GM19395 (cell line): ENCODE results near the gene JADE3.
A peak's percentile ranks its signal among the peaks of the same experiment; 100 is the strongest.

Experiments used
- ATAC-seq: cut with Tn5 transposase; IDR thresholded peaks from one replicate; pipeline ENCODE4 v1.9.1; 2021; ENCODE audit warnings: mild to moderate bottlenecking, moderate library complexity; ENCODE audit not compliant: unreplicated experiment

The JADE3 gene

GRCh38 chrX:46992070-46992469 lies 79.8 kb downstream of the JADE3 start:
- no peak for ATAC-seq

- no peak for ATAC-seq
Measured at GRCh38 chrX:46994096-46994495, 81.9 kb downstream of the JADE3 start.

- ATAC-seq, result no peak
Measured at GRCh38 chrX:47012131-47012530, 99.9 kb downstream of the JADE3 start.

- ATAC-seq, result no peak
Measured at GRCh38 chrX:47026198-47026597, 114.0 kb downstream of the JADE3 start.

GRCh38 chrX:47030339-47030738 lies 118.1 kb downstream of the JADE3 start:
- ATAC-seq, result no peak

GRCh38 chrX:47047989-47048388 lies 135.8 kb downstream of the JADE3 start:
- no peak for ATAC-seq

- no peak for ATAC-seq
Measured at GRCh38 chrX:47059142-47059874, 147.1 kb downstream of the JADE3 start.

GRCh38 chrX:47060708-47061107 lies 148.5 kb downstream of the JADE3 start:
- no peak for ATAC-seq

- no peak for ATAC-seq
Measured at GRCh38 chrX:47061238-47061919, 149.2 kb downstream of the JADE3 start.

GRCh38 chrX:47063179-47063578 lies 151.0 kb downstream of the JADE3 start:
- ATAC-seq, result no peak

GRCh38 chrX:47068214-47068613 lies 156.0 kb downstream of the JADE3 start:
- ATAC-seq, result no peak

GRCh38 chrX:47068720-47069119 lies 156.5 kb downstream of the JADE3 start:
- ATAC-seq, result no peak

- ATAC-seq, result no peak
Measured at GRCh38 chrX:47078129-47079043, 166.2 kb downstream of the JADE3 start, which contains the start of gene RGN. Gene RGN, plus strand, starts transcription at chrX:47078443. Its CDS starts 2,702 bp downstream, at chrX:47081145.

- ATAC-seq, result no peak
Measured at GRCh38 chrX:47080215-47080914, 168.1 kb downstream of the JADE3 start.

GRCh38 chrX:47080915-47081236 lies 168.7 kb downstream of the JADE3 start:
- ATAC-seq, result no peak

GRCh38 chrX:47091149-47091775 lies 179.0 kb downstream of the JADE3 start:
- ATAC-seq, result peak; percentile 82

GRCh38 chrX:47093248-47093647 lies 181.0 kb downstream of the JADE3 start:
- ATAC-seq, result no peak

- no peak for ATAC-seq
Measured at GRCh38 chrX:47093860-47094259, 181.6 kb downstream of the JADE3 start.

GRCh38 chrX:47097018-47097417 lies 184.8 kb downstream of the JADE3 start:
- no peak for ATAC-seq

- no peak for ATAC-seq
Measured at GRCh38 chrX:47098338-47099094, 186.3 kb downstream of the JADE3 start.
